Brain pericyte (primary cell): ENCODE data around the gene ZNF189.

ENCODE experiments used
- DNase-seq: peaks from one replicate; pipeline ENCODE4 v3.0.0-alpha.2; 2012; ENCODE audit warnings: low read depth, low spot score

ZNF189 gene

DNA sequence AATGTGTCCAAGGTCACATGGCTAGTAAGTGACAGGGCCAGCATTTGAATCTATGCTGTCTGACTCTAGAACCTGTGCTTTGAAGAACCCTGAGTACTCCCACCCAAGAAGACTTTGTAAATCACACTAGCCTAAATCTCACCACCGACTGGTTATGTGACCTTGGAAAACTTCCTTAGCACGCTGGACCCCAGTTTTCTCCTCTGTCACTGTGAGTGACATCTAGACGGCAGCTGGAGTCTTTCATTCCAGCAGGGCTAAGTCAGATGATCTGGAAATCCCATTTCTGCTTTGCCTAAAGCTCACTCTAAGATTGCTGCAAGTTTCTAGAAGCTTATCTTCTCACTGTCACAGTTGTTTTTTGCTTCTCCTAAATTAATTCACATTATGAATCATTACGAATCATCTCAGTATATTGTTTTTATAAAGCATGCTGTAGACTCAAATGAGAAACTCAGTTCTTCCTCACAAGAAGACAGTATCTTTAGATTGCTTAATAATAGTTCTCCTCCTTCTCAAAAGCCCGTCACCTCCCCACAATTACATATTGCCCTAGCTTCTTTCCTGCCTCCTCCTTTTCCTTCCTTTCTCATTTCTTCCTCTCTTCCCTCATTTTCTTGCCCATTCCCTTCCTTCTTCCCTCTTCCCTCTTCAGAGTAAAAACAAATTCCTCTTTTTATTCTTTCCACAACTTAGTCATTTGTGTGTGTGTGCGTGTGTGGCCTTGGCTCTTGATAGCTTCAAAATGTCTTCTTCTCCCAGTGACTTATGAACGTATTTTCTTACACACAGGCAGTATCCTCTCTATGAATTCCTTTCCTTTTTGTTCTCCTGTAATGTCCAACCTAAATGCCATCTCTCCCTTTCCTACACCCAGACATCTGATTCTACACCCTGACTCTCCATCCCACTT, 20.1 kb downstream of the ZNF189 start:
- no peak for DNase-seq

DNA sequence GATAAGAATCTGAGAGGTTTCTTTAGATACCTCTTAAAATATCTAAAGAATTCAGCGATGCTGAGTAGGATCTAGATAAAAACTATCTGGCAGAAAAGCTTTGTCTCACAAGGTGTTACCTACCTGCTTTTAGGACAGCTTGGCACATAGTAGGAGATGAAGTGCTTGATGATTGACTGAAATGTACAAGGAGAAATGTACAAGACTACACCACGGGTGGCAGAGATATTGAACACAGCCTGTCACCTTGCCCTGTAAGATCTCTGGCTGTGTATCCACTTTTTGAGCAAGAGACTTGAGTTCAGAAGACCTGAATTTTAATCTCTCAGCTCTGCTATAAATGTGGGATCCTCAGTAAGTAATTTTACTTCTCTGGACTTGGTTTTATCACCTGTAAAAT, 21.2 kb downstream of the ZNF189 start:
- DNase-seq, result no peak

GRCh38 chr9:101421653-101422065, 23.0 kb downstream of the ZNF189 start:
- DNase-seq, result peak; percentile 44

- DNase-seq, result no peak
Observed at GRCh38 chr9:101427358-101427757, 28.7 kb downstream of the ZNF189 start.

DNA sequence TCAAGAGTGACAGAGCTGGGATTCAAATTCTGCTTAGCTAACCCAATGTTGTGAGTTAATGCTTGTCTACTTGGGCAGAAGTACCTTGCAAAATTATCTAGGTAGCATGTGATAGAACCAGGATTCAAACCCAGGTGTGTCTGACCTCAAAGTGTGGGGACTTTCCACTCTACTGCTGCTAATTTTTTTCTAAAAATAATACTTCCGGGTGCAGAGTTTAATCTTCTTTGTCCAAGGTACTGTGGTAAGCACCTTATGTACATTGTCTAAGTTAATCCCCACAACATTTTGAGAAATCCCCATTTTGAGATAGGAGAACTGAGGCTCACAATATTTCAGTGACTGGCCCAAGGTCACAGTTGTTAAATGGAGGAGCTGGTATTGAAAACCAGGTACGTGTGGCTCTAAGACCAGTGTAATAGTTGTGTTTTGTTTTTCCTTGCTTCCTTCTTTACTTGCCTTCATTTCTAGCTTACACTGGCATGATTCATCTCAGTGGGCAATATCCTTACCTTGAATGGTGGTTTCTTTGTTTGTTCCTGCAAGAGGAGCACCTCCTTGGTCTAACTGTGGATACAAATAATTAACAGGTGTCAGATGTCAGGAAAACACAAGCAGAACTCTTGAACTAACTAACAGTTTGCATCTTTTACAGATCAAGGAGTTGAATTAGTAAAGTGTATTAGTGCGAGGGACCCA, 29.5 kb downstream of the ZNF189 start:
- DNase-seq, result no peak

GRCh38 chr9:101428909-101429308, 30.3 kb downstream of the ZNF189 start:
- DNase-seq, result no peak

DNA sequence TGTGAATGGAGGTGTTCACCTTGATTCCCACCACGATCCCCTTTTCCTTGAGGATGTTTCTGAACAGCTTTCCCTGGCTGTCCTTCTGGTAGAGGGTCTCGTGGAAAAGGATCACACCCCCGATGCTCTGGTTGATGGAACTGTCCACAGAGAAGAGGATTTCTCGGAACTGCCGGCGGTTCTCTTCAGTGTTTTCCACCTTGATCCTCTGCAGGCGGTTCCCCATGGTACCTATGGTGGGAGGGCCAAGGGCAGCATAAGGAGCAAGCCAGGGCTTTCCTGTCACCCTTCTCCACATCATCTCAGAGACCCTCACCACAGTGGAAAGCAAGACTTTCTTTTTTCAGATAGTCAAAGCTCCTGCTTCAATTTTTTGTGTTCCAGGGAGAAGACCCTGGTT, 31.1 kb downstream of the ZNF189 start:
- DNase-seq, result no peak

- DNase-seq, result no peak
Observed at GRCh38 chr9:101432171-101432570, 33.5 kb downstream of the ZNF189 start.

- DNase-seq, result no peak
Observed at GRCh38 chr9:101432740-101433139, 34.1 kb downstream of the ZNF189 start.

DNA sequence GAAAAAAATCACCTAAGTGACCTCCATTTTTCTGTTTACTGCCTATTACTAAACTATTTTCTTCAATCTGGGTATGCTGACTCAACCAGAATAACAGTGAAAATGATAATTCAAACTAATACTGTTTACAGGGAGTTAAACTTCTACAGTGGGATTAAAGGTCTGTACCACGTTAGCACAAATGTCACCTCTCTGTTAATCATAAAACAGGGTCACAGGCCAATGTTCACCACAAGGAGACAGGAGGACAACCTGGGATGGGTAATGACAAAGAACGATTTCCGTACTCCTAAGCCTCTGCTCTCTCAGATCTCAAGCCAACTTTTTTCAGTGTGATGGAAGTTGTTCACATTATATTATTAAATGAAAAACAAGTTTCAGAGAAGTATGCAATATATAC, 34.6 kb downstream of the ZNF189 start:
- DNase-seq, result no peak

DNA sequence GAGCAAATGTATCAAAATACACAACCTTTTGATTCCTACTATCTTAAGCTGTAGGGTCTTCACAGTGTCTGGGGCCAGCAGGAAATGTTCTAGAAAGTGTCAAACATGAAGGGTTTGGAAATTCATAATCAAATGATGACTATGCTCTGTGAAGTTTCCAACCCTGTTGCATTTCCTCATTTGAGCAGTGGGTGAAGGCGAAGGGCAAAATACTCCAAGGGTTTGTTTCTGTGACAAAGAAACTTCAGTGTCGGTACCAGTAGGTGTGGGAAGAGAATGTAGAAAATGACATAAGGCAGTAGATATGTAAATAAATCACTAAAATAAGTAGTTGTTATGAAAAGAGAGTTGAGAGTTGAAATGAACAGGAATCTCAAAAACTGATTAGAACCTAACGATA, 36.3 kb downstream of the ZNF189 start:
- no peak for DNase-seq

DNA sequence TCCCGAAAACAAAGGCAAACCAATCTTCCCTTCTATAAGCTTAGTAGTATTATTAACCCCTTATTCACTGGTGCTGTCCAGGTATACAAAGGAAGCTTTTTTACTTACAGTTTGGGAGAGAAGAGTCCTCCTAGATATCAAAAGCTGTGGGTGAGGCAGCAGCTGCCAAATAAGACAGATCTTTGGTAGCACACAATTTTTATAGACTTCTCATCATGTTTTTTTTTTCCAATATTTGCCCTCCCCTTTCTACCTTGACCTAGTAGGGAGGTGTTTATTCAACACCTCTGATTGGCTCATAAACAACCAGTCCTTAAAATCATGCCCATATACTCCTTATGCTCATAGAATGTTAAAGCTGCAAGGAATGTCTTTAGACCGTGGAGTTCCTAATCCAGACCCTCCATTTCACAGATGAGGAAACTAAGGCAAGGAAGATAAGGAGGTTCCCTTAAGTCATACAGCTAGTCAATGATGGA, 37.0 kb downstream of the ZNF189 start, which contains the start of gene ALDOB:
ALDOB (minus strand) TSS at position 174 of the 479 bp plus-strand sequence. CDS start 4,887 bp downstream, outside the sequence.
- DNase-seq, result no peak

DNA sequence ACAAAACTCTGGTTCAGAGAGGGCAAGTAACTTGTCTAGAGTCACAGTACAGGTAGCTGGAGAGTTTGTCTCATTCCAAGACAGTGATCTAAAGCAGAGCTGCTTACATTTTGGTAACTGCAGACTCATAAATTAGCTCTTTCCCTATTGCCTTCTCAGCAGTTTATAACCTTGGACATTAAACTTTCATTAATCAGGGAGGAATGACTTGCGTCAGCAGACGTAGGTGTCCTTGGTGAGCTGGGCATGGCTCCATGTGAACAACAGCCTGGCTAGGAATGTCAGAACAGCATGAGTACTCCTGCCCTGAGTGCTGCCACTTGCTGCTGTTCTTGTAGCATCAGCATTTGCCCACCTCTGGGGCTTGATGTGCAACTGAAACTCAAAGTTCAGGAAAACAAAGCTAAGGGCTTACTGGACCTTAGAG, 39.2 kb downstream of the ZNF189 start:
- no peak for DNase-seq

- no peak for DNase-seq
Observed at GRCh38 chr9:101438523-101438922, 39.9 kb downstream of the ZNF189 start.

- DNase-seq, result no peak
Observed at GRCh38 chr9:101440714-101441230, 42.1 kb downstream of the ZNF189 start.

GRCh38 chr9:101442318-101442717, 43.7 kb downstream of the ZNF189 start:
- DNase-seq, result no peak

GRCh38 chr9:101442736-101443135, 44.1 kb downstream of the ZNF189 start:
- DNase-seq, result no peak

DNA sequence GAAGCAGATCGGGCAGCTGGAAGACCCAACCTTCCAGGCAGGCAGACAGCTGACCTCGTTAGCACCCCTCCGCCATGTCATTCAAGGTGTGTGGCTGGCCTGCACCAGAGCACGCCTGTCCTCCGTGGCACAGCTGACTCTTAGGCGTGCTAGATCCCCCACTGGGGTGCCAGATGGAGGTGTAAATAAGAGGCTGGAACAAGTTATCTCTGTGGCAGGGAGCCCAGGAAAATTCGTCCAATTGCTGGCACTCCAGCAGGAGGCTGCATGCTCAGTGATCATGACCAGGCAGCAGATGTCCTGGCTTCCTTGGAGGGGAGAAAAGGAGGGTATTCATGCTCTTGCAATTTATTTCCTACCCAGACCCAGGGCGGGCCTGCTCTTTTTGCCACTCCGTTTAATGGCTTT, 44.7 kb downstream of the ZNF189 start:
- DNase-seq, result no peak

DNA sequence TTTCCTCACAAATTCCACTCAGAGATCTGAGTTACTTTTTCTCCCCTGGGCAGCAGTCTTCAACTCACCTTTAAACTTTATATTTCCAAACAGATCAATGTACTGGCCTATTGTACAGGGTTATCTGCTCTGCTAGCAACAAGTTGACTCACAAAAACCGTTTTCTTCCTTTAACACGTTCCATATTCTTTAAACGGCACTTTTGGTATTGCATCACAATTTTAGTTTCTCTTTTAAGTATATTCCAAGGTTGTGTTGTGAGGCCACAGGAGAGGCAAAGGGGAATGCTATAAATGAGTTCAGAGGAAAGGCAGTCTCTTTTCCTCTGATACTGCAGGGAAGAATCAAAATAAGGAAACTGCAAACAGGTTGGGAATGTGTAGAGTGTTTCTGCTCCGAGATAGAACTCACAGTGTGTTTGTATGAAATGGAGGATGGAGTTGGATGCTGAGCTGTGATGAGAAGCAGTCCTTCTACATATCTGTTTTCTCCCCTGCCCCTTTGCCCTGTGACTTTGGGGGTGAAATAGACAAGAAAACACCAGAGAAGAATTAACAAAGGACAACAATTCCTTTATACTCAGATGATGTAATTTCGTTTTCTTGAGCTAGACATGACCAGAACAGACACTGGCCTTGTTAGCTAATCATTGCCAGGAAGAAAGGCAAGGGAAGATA, 46.8 kb downstream of the ZNF189 start:
- DNase-seq, result no peak

DNA sequence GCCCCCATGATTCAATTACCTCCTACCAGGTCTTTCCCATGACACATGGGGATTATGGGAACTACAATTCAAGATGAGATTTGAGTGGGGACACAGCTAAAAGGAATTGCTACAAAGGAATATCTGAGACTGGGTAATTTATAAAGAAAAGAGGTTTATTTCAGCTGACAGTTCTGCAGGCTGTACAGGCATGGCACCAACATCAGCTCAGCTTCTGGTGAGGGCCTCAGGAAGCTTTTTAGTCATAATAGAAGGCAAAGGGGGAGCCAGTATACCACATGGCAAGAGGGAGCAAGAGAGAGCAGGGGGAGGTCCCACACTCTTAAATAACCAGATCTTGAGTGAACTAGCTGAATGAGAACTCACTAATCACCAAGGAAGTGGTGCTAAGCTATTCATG, 48.1 kb downstream of the ZNF189 start:
- DNase-seq, result no peak

DNA sequence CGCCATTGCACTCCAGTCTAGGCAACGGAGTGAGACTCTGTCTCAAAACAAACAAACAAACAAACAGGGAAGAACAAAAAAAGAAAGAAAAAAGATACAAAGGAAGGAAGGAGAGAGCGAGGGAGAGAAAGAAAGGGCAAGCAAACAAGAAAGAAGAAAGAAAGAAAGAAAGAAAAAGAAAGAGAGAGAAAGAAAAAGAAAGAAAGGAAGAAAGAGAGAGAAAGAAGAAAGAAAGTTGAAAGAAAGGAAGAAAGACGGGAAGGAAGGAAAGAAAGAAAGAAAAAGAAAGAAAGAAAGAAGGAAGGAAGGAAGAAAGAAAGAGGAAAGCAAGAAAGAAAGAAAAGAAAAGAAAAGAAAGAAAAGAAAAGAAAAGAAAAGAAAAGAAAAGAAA, 50.0 kb downstream of the ZNF189 start:
- no peak for DNase-seq
